HG02798 (cell line): Measurements from ENCODE around the gene RXRA.

ENCODE experiments used
- ATAC-seq: cut with Tn5 transposase; IDR thresholded peaks from one replicate; pipeline ENCODE4 v1.9.1; 2021; ENCODE audit warnings: mild to moderate bottlenecking; ENCODE audit not compliant: unreplicated experiment, poor library complexity

Gene RXRA

GRCh38 chr9:134407121-134407779 lies 81.0 kb downstream of the RXRA start:
- ATAC-seq, result peak; percentile 90

DNA sequence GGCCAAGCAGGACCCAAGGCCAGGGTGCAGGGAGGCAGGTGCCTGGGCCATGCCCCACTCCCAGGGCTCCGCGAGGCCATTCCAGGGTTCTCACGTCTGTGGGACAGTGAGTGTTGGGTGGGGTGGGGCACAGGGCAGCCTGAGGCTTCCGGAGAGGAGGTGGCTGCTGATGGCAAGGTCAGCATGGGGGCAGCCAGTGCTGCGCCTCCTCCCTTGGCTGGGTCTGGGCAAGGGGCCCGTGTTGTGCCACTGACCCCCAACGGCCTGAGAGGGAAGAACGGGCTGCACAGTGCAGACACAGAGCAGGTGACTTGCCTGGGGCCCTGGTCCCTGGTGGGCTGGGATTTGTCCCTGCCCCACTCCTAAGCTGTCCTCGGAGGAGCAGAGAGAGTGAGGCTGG lies 82.1 kb downstream of the RXRA start:
- no peak for ATAC-seq

- ATAC-seq, result no peak
Measured at GRCh38 chr9:134408939-134409737, 82.9 kb downstream of the RXRA start.

DNA sequence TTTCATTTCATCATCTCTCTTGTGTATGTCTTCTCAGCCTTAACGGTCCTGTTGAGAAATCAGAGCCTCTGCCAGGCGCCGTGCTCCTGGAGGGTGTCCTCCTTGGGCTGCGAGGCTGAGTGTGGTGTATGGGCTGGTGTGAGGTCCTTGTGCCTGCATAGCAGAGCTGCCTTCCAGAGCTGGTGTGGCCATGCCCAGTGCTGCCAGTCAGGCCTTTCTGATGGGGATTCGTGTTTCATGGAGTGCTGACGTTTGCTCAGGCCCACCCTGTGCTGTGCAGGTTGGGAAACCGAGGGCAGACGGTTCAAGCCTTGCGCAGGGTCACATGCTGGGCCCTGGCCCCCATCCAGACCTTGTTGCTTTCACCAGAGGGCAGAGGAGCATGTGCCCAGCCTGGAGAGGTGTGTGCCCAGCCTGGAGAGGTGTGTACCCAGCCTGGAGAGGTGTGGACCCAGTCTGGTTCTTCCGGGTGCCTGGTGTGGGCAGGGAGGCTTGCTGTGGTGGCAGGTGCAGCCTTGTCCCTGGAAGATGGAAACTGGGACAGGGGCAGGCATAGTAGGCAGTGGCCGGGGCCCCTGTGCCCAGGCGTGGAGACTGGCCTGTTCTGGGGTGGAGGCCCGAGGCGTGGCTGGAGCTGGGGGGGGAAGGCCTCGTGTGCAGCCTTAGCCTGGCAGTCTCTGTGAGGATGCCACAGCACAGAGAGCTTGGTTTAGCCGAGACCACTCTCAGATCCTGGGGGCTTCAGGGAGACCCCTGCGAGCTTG lies 84.0 kb downstream of the RXRA start:
- ATAC-seq, result no peak

DNA sequence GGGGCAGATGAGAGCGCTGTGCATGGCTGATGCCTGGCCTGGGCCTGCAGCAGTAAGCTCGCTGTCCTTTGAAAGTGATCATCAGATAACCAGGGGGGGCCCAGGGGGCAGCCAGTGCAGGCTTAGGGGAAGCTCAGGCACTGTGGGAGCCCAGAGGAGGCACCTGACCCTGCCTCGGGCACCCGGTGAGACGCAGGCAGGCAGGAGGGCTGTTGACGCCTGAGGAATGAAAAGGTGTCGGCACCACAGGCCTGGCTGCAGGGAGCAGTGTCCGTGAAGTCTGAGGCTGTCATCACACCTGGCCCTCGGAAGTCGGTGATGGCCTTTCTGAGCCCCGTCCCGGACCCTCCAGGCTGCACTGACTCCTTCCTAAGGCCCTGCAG lies 84.6 kb downstream of the RXRA start:
- ATAC-seq, result no peak

GRCh38 chr9:134411440-134412297 lies 85.4 kb downstream of the RXRA start:
- no peak for ATAC-seq

- ATAC-seq, result no peak
Measured at GRCh38 chr9:134412298-134412711, 86.0 kb downstream of the RXRA start.

- no peak for ATAC-seq
Measured at GRCh38 chr9:134413112-134413715, 87.0 kb downstream of the RXRA start.

DNA sequence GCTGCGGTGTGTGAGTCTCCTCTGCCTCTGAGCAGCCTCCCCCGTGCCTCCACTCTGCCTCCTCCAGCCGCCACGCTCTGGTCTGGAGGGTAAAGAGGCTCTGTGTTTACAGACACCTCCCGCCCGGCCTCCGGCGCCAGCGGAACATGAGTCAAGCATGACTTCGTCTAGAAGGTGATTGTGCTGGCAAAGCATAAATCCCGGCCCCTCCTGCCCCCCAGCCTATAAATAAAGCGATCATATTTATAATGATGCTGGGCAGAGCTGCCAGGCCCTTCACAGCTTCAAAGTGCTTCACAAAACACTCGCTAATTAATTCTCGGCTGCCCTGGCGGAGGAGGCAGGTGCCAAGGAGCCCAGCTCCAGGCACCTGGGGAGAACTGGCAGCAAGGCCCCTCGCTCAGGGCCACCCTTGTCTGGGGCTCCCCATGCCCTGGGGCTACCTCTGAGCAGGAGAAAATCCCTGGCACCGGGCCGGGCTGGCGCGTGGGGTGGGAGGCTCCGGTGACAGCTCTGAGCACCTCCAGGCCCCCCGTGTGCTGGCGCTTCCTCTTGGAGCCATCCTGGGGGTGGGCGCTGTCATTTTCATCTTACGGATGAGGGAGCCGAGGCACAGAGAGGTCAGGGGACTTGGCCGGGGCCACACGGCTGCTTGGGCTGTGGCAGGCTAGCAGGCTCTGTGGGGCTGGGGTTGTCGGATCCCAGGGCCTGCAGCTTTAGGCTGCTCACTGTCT lies 87.8 kb downstream of the RXRA start:
- ATAC-seq, result no peak

GRCh38 chr9:134414900-134415425 lies 88.7 kb downstream of the RXRA start:
- ATAC-seq, result no peak

GRCh38 chr9:134416385-134417015 lies 90.2 kb downstream of the RXRA start:
- ATAC-seq, result no peak

GRCh38 chr9:134418354-134418753 lies 92.1 kb downstream of the RXRA start:
- no peak for ATAC-seq

GRCh38 chr9:134419000-134419683 lies 92.9 kb downstream of the RXRA start:
- ATAC-seq, result no peak

DNA sequence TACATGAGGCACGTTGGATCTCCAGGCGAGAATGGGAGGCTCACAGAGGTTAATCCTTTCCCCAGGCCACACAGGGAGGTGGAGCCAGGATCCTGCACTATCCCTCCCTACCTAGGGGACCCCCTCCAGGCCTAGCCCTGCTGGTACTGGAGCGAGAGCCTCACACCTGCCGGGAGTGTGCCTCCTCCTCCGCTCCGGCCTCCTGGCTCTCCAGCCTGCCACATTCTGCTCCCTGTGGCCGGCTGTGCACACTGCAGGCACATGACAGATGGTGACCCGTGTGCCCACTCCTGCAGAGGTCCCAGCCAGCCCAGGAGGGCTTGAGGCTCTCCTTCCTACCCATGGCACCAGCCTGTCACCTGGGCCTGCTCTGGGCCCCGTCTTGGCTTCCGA lies 93.4 kb downstream of the RXRA start:
- no peak for ATAC-seq

DNA sequence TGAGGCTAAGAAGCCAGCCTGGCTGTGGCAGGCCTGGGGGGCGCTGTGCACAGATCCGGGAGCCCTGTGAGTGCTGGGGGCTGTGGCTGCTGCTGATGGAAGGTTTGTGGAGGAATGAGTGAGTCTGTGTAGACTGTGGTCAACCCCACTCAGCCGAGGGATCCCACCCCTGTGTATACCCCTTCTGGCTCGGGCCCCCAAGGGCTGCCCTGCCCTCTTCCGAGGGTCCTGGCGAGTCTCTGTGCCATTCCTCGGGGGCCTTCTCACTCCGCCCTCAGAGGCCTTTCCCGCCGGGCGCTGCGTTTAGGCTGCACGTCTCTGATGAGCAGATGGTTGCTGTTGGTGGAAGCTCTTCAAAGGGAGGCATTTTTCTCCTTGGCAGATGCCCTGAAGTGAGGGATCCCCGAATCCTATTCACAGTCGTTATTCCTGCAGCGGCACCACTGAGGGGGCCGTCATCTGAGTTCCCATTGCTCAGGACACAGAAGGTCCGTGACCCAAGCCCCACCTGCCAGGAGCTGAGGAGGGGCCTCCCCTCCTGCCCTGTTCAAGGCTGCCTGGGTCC lies 94.1 kb downstream of the RXRA start:
- no peak for ATAC-seq

- no peak for ATAC-seq
Measured at GRCh38 chr9:134420974-134421432, 94.7 kb downstream of the RXRA start.

DNA sequence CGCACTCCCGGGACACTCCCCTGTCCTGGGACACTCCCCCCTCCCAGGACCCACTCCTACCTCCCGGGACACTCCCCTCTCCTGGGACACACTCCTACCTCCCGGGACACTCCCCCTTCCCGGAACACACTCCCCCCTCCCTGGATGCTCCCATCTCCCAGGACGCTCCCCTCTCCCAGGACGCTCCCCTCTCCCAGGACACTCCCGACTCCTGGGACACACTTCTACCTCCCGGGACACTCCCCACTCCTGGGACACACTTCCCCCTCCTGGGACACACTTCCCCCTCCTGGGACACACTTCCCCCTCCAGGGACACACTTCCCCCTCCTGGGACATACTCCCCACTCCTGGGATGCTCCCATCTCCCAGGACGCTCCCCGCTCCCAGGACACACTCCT lies 95.6 kb downstream of the RXRA start:
- no peak for ATAC-seq
